Inflammatory macrophage (primary cell): ENCODE measurements around the gene TAS1R2.
"Not testable (repeated sequence)": the region's sequence is repeated elsewhere in the genome, so short reads cannot be mapped to it uniquely, and the experiment has no call there.

Source experiments
- DNase-seq, 2 donors: peaks; one replicate each; pipeline ENCODE4 v3.0.0-alpha.2; 2020 to 2022
- total RNA-seq, 18 experiments: gene quantifications; one replicate each; lab custom pipeline; 2026; ENCODE audit warnings: mixed read lengths in 6 of 18, inconsistent platforms in 2 of 18; lab: John Stamatoyannopoulos, UW

TAS1R2 gene
- 0 to 0.10 (median 0) reads per million in 18 experiments for total RNA-seq

DNA sequence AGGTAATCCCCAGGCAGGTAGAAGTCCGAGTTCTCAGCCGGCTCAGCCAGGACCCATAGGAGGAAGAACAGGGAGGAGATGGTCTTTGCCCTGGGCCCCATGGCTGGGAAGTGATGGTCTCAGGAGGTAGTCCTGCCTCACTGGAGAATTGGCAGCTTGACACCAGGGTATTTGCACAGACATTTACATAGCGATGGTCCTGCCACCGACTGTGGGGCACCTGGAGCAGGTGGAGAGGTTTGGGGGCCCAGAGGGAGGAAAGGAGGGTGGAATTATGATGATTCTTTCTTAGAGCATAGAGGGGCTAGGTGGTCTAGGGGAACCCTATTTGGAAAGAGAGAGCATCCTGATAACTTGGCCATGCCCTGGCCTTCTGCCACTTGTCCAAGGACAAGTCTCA, at the start of gene TAS1R2:
Gene TAS1R2, minus strand, starts transcription at position 101 of the 400 bp plus-strand sequence. Its CDS starts 0 bp downstream, at position 101.
- DNase-seq: no peak

DNA sequence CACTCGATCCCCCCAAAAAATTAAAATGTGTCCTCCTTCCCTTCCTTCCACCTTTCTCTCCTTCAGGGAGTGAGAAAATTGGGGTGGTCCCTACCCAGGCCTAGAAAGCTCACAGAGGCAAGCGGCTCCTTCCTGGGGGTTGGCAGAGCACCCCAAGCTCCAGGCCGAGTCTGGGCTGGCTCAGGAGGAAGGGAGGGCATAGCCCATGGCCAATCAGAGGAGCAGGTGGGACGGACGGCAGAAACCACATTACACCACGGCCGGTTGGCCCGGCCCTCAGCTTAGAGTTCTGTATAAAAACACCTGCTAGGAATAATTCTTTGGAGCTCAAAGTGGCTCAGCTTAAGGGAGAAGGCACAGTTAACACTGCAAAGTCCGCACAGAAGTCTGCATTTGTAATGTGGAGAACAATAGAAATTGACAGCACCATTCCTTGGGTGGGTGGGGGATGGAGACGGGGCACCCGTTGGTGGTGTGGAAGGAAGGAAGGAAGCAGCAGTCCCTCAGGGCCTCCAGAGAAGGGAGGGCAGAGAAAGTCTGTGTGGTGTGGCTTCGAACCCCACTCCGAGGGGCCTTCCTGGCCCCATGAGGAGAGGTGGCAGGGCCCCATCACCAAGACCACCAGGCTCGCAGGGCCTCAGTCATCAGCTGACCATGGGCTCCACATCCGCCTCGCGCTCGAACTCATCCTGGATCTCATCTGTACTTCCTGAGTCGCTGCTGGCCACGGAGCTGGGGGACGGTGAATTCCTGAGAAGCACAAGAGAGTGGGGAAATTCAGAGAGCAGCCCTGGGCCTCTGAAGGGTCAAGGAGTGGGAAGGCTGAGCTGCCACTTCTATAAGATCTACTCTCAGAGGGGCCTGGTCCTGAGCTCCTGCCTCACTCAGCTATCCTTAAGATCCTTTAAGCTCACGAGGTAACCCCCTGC, 48.7 kb upstream of the TAS1R2 start:
- peak; percentile 38 to 45 for DNase-seq

DNA sequence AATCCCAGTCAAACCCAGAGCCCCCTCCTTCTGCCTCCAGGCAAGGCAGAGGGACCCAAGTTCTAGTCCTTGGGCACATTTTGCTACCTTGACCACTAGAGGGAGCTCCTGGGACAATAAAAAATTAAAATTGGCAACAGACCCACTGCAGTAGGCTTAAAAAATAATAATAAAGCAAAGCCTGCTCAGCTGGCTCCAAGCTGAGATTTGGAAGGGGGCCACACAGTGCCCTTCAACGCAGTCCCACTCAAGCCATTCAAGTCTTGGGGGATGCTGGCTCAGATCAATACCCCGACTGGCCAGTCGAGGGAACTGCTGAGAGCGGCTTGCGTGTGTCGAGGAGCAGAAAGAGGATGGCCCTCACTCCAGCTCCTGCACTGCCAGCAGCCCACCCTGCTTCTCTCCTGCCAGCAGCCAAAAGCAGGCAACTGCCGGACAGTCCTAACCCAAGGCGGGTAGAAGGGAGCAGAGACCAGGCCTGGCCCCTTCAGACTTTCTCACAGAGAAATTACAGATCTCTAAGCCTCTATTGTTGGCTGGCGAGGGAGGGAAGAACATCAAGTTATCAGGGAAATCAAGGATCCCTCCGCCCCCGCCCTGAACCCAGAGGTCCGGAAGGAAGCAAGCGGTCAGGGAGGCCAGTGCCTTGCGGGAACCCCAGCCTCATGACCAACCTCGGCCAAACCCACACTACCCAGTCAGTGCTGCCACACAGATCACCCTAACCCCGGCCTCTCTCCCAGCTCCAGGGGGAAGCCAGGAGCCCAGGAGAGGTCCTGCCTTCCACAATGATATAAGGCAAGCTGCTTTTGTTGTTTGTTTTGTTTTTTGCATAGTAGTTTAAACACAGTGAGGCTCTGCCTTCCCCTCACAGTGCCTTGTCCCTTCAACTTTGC, 47.8 kb upstream of the TAS1R2 start:
- DNase-seq: peak; percentile 67 to 80

DNA sequence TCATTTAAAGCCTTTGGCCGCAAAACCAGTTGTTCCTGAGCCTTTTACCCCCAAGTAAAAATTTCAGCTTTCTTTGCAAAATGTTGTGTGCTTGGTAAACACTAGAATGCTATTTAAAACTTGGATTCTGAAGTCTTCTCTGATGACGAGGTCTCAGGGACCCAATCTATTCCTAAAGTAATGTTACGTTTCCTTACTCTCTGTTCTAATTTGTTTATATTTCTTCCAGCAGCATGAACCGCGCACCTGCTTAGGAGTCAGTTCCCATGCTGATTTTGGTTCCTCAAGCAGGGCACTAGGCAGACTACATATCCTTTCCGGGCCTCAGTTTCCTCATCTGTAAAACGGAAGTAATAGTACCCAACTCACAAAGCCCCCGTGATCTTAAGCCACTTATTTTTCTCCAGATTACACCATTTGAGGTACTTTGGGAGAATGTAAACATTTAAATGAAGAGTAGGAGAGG, 43.9 kb upstream of the TAS1R2 start:
- DNase-seq: no peak

DNA sequence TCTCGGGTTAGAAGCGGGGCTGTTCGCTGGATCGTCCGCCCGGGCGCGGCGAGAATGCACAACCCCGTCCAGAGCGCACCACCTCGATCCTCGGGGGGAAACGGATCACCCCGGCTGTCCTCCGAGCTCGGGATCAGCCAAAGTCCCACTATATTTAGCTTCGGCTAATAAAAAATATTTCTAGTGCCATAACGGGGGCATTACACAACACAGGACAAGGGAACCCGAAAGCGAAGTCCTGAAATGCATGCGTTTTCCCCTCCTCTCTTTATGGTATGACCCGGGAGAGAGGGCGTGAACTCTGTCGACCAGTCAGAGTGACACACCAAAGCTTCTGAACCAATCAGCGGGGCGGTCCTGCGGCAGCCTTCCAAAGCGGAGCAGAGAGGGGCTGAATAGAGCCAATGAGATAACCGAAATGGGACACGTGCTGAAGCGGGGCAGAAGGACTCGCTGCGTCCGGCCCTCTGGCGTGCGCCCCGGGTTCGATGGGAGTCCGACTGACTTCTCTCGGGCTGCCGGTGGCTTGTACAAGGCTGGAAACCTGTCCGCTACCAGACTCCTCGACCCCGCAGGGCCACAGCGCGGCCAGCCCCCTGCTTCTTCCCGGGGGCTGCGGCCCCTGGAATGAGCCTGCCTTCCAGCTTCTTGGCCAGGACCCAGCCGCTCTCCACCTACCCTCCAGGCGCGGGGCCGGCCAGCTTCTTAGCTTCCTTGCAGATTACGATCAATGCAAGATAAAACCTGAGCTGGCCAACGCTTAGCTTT, 43.2 kb upstream of the TAS1R2 start, which contains the start of gene ALDH4A1:
Gene ALDH4A1, minus strand, starts transcription at position 33 of the 768 bp plus-strand sequence. Its CDS starts 32 bp downstream, at position 1.
- peak; percentile 98 for DNase-seq

DNA sequence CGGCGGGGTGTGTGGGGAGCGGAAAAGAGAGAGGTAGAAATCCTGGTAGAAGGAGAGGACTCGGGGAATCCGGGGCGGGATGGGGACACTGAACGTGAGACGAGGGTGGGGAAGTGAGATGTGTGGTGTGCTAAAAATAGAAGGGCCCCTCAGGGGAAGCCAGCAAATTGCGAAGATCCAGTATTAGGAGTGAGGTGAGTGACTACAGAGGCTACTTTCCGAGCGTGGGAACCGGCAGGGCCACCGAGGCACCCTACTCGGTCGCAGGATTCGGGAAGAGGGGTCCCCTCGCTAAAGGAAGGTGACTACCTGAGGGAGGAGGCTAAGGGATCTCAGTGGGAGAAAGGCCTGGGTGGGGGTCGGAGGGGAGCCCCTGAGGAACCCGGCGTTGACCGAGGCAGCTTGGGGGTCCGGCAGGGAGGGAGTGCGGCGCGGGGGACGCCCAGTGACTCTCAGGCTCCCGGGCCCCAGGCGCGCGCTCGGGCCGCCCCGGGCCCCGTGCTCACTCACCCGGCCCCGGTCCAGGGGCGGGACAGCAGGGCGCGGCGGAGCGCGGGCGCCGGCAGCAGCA, 42.6 kb upstream of the TAS1R2 start:
- DNase-seq: peak in 1 of 2 donors; percentile 21

DNA sequence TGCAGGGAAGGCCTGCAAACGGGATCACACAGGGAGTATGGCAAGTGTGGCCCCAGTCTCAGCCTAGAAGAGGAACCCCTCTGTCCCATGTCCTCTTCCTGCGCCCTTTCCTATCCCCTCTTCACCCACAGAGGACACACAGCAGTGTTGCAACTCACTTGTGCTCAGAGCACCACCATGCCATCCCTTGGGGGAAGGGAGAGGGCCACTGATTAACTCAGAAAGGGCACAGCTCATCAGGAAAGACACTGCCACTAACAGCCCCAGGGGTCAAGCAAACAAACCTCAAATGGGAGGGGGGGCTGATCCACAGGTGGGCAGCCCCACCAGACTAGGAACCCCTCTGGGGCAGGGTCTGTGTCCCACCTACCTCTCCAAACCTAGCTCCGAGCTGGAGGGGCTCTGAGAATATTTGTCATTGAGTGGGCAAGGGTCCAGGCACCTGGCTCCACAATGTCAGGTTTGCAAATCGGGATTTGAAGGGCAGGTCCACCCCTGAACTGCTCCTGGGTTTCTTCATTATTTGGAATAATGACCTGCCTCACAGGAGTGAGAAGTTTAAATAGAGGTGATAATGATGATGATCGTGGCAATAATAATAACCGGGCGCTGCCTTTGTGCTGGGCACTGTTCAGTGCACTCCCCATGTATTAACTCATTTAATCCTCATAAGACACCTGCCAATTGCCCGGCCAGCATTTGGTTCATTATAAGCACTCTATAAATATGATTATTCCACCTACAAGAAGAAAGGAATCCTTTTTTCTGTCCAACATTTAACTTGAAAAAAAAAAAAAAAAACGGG, 41.9 kb upstream of the TAS1R2 start:
- DNase-seq: no peak

DNA sequence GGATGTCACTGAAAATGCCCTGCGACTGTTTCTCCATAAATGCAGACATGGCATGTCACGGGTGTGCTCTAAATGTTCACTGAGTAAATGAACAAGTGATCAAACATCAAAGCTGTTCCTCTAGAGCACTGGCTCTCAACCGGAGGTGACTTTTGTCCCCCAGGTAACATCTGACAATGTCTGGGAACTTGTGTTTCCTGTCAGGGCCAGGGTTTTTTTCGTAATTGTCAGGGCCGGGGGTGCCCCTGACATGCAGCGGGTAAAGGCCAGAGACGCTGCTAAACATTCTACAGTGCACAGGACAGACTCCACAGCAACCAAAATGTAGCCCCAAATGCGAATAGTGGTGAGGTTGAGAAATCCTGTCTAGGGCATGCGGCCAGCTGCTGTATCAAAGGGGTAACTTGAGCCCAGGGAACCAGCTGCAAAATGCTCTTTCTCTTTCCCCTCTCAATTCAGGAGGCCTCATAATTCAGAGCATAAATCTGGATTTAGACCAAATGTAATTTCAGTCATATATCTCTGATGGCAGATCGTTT, 40.9 kb upstream of the TAS1R2 start:
- DNase-seq: no peak

DNA sequence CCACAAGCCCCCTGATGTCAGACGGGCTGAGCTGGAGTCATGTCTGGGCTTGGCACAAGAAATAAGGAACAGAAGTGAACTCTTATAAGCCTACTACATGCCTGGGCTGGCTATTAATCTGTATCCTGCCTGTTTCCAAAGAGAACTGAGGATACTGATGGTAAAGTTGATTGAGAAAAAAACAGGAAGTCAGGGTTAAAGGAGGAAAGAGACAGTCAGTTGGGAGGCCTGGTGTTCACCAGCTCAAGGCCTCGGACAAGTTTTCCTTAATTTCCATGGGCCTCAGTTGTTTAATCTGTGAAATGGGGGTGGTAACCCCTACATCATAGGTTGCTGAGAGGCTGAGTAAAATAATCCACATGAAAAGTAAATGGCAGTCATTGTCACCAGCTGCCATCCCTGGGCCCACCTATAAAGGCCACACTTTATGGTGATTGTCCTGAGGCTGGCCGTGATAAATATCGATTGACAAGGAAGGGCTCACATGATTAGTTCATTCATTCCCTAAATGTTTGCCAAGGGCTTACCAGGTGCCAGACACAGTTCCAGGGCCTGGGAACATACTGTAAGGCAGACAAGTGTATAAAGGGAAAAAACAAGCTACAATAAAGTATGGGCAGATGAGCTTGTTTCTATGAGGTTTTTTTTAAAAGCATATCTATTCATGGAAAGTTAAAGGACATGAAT, 40.0 kb upstream of the TAS1R2 start:
- no peak for DNase-seq

DNA sequence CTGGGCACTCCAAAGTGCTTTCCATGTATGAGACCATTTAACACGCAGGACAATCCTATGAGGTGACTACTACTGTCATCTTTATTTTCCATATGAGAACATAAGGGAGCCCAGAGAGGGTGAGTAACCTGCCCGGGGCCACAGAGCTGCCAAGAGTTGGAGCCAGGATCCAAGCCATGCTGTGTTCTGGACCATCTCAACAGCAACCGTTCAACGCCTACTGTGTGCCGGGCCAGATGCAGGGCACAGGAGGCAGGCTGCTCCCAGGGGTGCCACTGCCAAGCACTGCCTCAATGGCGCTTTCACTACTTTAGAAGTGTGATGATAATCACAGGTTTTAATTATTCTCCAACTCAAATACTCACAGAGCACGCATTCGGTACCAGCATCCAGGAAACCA, 39.1 kb upstream of the TAS1R2 start:
- no peak for DNase-seq

DNA sequence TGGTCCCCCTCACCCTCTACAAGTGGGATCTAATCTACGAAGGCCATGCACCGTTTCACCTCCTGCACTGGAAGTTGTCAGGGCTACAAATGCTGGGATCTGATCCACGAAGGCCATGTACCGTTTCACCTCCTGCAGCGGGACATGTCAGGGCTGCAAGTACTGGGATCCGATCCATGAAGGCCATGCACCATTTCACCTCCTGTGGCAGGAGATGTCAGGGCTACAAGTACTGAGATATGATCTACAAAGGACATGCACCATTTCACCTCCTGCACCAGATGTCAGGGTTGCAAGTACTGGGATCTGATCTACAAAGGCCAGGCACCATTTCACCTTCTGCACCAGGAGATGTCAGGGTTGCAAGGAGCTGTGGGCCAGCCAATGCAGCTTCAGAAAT, 35.9 kb upstream of the TAS1R2 start:
- no peak for DNase-seq

DNA sequence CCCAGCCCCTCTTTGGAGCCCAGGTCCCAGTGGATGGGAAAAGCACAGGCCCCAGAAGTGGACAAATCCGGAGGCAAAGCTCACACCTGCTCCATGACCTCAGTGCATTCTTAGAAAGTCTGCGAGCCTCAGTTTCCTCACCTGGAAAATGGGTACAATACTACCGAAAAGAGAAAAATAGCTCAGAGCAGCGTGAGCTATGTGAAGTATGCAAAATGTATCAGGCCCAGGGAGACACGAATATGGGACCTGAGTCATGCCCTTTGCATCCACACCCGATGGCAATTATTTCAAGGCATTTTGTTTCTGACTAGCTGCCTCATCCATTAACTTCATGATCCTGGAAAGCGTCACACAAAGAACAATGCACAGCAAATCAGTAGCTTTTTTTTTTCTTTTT, 33.7 kb upstream of the TAS1R2 start:
- no peak for DNase-seq

DNA sequence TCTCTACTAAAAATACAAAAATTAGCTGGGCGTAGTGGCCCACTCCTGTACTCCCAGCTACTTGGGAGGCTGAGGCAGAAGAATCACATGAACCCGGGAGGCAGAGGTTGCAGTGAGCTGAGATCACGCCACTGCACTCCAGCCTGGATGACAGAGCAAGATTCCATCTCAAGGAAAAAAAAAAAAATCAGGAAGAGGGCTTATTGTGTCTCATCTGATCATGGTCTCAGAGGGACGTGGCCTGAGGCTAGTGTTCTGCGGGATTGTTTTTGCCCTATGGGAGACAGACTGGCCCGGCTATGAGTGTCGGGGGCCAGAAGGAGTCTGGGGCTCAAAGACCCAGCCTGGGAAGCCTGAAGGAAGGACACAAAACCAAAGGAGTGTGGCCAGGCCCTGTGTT, 32.4 kb upstream of the TAS1R2 start:
- not testable (repeated sequence) for DNase-seq

DNA sequence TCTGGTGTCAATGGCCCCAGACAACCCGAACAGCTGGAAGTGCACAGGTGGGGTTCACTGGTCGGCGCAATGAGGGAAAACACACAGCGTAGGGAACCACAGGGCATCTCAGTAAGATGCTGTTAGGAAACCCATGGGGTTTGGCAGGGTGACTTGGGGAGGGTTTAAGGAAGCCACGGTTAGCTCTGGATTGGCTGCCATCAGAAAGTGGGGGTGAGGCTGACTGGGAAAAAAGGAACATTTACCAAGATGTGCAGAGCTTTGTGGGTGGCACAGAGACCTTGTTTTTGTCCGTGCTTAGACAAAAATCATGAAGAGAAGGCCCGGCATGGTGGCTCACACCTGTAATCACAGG, 31.9 kb upstream of the TAS1R2 start:
- peak; percentile 66 to 79 for DNase-seq

DNA sequence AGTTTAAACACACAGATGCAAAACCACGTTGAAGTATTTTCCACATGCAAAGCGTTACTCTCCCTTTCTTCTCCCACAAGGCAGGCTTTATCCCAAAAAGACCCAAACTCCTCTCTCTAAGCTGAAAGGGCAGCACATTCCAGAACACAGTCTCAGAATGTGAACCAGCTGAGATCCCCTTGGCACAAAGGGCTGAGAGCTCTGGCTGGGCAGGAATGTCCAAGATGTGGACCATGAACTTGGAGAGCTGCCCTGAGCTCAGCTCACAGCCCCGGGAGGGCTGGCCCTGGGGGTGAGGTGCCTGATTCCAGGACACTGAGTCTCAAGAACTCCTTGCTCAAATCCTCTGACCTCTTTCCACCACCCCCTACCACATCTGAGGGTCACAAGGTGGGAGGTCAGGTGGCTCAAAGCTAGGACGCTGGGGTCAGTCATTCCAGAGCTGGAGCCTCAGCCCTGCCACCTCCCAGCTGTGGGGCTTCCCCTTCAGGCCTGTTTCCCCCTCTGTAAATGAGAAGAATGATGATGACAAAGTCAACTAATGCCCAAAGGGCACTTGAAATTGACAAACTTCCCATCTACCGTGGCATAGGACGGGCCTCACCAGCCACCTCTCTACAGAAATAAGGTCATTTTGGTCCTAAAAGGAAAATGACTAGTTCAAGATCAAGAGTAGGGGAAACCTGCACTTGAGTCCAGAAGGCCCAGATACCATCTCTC, 31.4 kb upstream of the TAS1R2 start:
- no peak for DNase-seq

DNA sequence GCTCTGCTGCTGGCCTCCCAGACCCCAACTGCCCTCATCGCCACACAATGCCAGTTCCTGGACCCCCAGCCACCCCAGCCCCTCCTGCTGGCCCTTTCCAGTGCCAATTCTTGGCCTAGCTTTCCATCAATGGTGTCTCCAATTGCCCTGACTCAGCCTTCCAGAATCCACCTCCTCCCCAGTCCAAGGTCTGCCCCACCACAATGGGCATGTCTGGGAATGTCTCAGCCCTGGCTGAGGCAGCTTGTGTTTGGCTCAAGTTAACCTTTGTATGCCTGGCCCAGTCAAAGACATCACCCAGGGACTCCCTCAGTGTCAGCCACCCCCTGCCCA, 26.5 kb upstream of the TAS1R2 start:
- DNase-seq: no peak

DNA sequence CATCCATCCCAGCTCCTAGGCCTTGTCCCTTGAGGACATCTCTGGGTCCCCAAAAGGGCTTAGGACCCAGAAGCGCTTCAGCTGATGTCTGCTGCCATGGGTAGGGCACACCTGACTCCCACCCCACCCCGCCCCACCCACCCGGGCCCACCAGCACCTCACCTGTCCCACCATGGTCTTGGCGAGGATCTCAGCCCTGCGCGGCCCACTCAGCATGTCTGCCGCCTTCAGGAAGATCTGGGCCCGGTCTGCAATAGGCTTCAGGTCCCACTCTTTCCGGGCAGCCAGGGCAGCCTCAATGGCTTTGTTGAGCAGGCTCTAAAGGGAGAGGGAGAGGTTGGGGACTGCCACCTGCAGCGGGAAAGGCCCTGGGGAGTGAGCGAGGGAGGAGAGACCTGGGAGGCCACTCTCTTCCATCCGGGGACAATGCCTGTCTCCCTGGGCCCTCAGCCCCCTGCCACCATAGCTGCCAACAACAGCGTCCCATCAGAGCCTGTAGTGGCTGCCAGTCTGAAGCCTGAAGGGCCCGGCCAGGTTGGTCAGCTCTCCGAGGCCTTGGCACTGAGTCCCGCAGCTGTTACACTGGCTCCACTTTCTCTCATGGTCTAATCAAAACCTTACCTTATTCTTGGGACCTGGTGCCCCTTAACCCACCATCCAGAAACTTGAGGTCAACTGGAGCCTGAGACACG, 26.0 kb upstream of the TAS1R2 start:
- no peak for DNase-seq

DNA sequence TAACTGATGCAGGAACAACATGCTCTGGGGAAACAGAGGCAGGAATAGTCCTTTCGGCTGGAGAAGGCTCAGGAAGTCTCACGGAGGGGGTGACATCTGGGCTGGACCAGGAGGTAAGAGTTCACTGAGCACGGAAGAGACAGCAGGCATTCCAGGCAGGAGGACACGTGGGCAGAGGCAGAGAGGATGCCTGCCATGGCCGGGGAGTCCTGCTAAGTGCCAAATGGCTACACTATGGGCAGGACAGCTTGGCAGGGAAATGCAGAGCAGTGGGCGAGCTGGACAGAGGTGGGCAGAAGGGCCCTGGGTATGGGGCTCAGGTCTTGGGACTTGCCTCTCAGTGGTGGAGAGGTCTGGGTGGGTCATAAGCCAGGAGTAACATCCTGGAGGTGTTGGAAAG, 25.3 kb upstream of the TAS1R2 start:
- DNase-seq: no peak

DNA sequence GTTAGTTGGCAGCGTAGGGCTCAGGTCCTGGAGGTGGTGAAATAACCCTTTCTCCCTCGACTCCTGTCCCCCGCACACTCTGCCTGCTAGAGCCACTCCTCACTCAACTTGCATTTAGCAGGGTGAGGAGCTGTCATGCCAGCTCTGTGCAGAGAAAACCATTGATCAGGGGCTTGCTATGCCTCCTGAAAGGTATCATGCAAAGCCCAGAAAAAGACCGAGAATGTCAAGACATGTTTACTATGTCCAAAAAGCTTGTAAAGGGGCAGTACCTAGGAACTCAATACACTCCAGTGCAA, 24.9 kb upstream of the TAS1R2 start:
- no peak for DNase-seq
